GM18511 (cell line): ENCODE results near the gene FAM168A.

ENCODE experiments used
- ATAC-seq: cut with Tn5 transposase; IDR thresholded peaks from one replicate; pipeline ENCODE4 v1.9.1; 2021; ENCODE audit warnings: mild to moderate bottlenecking, moderate library complexity; ENCODE audit not compliant: unreplicated experiment

The FAM168A gene, protein sequence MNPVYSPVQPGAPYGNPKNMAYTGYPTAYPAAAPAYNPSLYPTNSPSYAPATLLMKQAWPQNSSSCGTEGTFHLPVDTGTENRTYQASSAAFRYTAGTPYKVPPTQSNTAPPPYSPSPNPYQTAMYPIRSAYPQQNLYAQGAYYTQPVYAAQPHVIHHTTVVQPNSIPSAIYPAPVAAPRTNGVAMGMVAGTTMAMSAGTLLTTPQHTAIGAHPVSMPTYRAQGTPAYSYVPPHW

DNA sequence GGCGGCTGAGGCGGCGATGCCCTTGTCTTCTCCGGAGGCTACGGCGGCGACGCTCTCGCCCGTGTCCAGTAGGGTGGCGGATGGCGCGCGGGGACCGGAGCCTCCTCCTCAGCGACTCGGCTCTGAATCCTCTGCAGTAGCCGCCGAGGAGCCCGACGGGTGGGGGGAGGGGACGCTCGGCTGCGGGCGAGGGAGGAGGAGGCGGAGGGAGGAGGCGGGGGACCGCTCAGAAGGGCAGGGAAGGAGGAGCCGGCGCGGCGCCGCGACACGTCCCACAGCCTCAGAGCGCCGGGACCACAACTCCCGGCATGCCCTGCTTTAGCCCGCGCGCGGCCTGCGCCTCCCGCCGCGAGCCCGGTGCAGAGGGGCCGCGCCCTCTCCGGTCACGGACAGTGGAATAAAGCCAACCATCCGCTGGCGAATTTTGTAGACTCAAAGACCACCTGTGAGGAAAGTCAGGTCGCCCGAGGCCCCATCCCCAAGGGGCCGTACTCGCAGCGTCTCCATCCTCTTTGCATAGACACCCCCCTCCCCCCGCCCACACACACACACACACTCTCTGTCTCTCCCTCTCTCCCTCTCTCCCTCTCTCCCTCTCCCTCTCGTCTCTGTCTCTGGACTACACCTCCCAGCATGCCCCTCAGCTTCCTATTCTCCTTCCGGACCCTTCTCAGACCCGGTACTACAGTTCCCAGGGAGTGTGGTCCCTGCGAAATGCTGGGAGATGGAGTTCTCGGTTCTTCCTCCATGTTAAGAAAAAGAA, at the start of gene FAM168A:
FAM168A (minus strand) TSS at position 157 of the 763 bp plus-strand sequence. CDS start 129,638 bp downstream, outside the sequence.
- peak; percentile 92 for ATAC-seq

DNA sequence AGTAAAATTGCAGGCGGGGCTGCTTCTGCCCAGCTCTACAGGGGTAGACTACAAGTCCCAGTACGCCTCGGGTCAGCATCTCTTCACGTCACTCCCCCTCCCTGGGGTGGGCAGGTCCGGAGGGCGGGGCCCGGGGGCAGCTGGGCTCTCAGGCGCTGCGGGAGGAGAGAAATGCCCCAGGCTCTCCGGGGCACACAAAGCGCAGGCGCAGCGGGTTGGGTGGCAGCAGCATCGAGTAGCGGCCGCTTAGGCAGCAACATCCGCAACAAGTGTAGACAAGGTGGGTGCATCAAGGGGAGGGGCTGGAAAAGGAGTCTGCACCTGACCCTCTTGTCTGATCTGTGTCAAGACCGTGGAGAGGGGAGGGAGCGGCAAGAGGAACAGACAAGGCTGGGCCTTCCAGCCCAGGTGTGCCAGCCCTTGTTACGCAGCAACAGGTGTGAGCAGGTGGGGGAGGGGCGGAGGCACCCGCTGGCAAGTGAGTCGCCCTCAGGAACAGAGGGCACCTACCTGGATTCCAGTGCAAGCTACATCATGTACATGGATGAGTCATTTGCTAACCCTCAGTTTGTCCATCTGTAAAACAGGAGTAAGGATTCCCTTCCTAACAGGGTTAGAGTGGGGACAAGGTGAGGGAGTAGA, 49.7 kb upstream of the FAM168A start:
- peak; percentile 93 for ATAC-seq

DNA sequence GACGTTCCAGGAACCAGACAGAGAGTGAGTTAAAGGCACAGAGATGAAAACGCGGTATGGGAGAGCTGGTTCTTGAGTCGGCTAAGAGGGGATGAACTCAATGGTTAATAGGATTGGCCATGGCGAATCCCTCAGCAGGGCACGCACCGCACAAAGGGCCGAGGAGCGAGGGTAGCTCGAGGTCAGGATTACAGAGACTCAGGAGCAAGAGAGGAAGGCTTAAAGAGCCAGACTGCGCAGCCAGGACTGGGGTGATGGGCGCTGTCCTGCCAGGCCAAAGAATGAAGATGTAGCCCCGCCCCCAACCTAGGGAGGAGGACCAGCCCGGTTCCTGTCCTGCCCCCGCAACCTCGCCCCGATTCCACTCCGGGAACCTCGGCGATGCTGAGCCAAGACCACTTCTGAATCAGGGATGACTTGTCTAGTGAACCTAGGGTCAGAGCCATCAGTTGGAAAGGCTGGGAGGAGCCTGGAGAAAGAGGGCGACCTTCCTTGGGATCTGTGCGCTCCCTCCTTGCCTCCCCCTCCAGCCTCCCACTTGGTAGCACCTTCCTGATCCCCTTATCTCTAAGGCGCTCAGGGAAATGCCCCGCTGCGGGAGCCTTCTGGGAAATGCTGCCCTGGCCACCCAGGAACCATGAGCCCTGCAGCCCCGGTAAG, 48.2 kb upstream of the FAM168A start, which contains the start of gene PLEKHB1:
PLEKHB1 (plus strand) TSS at position 610 of the 660 bp plus-strand sequence; CDS start at position 638, 28 bp downstream.
- ATAC-seq: no peak

DNA sequence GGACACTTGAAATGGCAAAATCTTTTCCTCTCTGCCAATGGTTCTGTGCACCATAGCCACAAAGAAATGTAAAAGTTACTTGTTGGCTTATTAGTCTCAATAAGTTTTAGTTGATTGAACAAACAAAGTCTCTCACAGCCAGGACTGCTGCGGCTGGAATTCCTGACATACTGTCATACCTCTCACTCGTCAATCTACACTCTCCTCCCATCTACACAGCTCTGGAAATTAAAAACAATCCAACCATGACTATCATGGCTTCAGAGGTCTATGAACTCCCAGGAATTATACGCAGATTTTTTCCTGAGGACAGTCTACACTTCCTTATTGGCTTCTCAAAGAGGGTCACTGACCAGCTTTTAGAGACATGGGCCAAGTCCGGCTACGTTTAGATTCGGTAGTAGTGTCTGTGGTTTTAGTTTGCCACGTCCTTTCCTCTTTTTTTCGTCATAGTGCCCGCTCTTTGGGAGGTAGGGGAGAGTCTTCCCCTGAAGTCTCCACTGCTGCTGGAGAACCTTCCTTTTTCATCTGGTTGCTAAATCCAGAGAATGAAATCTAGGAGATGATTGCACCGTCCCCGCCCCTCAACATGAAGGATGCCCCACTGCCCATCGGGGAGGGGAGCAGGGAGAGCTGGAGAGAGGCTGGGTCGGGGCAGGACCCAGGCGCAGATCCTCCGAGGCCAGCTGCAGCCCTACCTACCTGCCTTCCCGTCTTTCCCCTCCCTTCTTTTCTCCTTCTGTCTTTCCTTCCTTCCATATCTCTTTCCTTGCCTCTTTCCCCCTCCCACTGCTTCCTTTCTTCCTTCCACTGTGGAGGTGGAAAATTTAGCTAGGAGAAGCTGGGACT, 47.4 kb upstream of the FAM168A start:
- ATAC-seq: no peak

DNA sequence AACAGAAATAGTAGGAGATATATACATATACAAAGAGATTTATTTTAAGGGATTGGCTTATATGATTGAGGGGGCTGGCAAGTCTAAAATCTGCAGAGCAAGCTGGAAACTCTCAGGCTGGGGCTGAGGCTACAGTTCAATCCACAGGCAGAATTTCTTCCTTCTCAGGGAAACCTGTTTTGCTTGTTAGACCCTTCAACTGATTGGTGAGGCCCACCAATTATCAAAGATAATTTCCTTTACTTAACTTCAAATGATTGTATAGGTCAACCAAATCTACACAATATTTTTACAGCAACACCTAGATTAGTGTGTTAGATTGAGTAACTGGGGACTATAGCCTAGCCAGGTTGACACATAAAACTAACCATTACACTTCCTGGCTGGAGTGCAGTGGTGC, 43.8 kb upstream of the FAM168A start:
- no peak for ATAC-seq

DNA sequence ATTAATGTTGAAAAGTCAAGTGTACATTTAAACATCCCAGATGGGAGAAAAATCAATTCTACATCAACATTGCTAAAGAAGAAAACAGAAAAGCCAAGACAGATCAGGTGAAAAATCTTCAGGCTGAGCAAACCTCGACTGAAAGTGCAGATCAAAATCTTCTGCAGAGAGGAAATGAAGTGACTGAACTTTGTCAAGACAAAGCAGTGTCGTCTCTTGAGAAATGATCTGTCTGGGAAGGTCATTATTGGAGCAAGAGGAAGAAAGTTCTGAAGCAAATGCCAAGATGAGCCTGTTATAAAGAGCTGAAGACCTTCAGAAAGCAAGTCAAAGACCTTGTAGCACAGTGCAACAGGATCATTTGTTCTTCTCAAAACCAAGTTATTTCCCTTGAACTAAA, 42.7 kb upstream of the FAM168A start:
- ATAC-seq: no peak

DNA sequence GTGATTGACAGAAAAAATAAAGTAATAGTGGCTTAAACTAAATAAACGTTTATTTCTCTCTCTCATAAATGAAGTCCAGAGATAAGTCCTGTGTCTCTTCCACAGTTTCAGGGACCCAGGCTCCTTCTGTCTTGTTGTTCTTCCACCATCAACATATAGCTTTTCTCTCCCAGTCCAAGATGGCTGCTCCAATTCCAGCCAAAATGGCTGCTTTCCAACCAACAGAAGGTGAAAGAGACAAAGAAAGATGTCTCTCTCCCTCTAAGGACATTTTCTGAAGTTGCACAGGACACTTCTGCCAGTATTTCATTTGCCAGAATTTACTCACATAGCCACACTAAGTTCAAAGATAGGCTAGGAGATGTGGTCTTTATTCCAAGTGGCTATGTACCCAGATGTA, 39.1 kb upstream of the FAM168A start:
- ATAC-seq: no peak

DNA sequence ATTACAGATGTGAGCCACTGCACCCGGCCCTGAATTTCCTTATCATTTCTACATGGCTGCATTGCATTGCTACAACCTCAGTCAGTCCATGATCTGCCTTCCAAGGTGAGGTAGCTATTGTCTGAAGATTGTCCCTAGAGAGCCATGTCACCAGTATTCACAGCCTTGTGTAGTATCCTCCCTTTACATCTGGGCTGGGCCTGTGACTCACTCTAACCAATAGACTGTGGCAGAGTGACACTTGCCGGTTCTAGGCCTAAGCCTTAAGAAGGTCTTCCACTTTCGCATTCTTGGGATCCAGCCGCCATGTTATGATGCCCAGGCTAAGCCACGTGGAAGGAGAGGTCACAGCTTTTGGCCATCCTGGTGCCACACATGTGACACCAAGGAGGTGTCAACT, 38.3 kb upstream of the FAM168A start:
- ATAC-seq: no peak

DNA sequence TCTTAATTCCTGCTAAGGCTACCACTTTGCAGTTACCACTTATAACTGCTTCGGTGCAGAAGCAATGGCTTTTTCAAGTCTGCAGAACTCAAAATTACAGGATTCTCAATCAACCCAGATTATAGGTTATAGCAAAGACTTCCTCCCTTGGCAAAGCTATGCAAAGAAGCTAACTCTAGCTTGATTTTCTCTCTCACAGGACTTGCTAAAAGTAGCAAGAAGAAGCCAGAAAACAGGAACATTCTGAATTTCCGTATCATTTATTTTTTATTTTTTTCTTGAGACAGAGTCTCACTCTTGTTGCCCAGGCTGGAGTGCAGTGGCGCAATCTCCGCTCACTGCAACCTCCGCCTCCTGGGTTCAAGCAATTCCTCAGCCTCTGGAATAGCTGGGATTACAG, 37.8 kb upstream of the FAM168A start:
- ATAC-seq: no peak

DNA sequence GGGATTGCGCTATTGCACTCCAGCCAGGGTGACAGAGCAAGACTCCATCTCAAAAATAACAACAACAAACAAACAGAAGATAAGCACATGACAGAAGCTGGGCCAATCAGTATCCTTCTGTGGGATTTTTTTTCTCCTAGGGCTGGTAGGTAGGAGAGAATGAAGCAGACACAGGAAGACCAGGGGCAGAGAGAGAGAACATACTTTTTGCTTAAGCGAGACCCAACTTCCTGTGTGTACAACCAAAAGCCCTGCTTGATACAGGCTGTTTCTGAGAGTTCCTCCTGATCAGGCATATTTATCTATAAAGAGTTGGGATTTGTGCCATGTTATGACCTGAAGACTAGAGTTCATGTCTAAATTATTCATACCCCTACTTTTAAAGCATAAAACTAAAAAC, 36.1 kb upstream of the FAM168A start:
- ATAC-seq: no peak

DNA sequence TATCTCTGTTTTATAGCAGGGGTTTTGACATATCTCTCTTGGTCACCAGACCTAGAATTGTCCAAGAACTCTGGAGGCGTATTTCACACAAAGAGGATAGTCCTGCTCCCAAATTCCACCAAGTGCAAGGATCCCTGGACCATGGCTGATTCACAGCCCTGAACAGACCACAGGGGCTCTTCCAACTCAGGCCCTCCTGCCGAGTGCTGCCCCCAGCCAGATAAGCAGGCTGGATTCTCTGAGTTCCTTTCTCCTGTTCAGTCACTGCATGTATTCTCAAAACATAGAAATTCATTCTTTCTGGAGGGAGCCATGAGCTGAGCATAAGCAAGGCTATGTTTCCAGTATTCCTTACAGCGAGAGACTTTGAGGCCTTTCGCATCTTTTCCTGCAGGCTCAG, 35.1 kb upstream of the FAM168A start:
- no peak for ATAC-seq

DNA sequence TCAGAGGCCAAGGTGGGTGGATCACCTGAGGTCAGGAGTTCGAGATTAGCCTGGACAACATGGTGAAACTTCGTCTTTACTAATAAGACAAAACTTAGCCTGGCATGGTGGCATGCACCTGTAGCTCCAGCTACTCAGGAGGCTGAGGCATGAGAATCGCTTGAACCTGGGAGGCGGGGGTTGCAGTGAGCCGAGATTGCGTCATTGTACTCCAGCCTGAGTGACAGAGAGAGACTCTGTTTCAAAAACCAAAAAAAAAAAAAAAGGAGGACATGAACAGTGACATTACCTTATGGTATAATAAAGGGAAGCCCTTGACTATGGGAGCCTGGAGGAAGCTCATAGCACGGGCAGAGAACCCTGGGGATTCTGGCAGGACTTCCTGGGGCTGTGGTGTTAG, 32.0 kb upstream of the FAM168A start:
- no peak for ATAC-seq

DNA sequence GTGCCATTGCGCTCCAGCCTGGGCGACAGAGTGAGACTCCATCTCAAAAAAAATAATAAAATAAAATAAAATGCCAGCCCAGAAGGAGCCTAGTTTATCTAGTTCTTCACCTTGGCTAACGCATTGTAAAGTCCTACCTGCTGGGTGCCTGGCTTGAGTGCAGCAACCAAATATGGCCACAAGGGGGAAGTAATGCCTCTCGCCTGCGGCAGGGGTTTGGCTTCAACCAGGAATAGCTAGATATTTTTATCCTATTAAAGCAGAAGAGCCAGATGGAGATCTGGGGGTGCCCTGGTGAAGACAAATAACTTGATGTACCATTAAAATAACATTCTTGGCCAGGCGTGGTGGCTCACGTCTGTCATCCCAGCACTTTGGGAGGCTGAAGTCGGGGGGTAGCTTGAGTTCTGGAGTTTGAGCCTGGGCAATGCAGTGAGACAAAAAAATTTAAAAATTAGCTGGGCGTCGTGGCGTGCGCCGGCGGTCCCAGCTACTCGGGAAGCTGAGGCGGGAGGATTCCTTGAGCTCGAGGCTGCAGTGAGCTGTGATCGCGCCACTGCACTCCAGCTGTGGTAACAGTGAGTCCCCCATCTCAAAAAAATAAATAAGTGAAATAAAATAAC, 27.9 kb upstream of the FAM168A start:
- no peak for ATAC-seq

DNA sequence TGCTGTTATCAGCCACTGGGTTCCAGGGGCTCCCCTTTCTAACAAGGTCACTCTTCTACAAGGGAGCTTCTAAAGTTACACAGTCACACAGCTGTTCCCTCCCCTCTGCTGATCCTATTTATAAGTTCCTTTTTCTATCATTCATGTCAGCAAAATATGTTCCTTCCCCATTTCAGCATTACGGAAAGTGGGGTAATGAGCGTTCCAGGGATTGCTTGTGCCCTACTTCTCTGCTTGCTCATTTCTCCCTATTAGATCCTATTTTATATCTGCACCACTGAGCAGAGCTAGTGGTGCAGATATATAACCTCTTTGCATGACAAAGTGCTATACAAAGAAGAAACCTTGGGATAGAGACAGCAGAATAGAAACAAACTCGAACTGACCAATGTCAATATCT, 25.8 kb upstream of the FAM168A start:
- no peak for ATAC-seq

DNA sequence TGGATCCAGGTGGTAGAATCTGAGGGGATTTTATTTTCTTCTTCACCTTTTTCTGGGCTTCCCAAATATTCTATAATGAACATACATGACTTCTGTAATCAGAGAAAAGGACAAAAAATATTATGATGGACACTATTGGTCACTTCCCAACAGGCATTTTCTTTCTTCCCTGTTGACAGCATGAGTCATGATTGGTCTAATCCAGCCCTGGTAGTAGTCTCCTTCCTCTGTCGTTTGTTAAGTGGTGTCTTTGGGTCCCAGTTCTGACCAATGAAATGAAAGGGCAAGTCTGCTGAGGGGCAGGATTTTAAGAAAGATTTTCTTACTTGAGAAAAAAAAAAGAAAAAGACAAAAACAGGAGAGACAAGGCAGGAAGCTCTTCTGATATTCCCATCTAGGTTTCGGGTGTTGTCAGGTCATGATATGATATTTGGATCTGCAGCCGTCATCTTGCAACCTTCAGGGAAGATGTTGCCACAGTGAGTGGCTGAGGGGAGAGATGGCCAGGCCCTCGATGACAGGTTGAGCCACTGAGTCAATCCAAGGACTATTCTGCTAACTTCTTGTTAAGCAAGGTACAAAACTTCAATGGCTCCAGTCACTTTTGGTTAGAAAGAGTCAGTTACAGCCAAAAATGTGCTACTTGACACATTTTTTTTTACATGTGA, 25.1 kb upstream of the FAM168A start:
- no peak for ATAC-seq

DNA sequence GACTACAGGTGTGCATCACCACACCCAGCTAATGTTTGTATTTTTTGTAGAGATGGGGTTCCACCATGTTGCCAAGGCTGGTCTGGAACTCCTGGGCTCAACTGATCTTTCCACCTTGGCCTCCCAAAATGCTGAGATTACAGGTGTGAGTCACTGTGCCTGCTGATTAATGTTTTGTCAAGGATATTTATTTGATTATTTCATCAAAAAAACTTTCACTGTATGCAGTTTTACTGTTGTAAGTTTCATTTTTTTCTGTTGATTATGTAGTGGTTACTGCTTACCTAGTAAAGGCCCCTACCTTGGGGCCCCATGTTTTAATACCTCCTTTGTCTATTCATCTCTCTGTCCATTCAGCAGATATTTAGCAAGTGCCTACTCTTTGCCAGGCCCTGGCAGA, 16.7 kb upstream of the FAM168A start:
- no peak for ATAC-seq

DNA sequence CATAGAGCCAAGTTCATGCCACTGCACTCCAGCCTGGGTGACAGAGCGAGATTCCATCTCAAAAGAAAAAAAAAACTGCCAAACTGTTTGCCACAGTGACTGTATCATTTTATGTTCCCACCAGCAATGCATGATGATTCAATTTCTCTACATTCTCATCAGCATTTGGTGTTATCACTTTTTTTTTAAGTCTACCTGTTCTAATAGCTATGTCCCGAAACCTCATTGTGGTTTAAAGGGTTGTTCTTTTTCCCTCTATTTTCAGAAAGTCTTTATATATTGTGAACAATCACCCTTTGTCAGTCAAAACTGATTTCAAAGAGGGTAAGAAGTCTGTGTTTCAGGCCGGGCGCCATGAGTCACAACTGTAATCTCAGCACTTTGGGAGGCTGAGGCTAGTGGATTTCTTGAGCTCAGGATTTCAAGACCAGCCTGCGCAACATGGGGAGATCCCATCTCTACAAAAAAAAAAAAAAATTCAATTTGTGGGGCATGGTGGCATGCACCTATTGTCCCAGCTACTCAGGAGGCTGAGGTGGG, 14.8 kb upstream of the FAM168A start:
- ATAC-seq: no peak

DNA sequence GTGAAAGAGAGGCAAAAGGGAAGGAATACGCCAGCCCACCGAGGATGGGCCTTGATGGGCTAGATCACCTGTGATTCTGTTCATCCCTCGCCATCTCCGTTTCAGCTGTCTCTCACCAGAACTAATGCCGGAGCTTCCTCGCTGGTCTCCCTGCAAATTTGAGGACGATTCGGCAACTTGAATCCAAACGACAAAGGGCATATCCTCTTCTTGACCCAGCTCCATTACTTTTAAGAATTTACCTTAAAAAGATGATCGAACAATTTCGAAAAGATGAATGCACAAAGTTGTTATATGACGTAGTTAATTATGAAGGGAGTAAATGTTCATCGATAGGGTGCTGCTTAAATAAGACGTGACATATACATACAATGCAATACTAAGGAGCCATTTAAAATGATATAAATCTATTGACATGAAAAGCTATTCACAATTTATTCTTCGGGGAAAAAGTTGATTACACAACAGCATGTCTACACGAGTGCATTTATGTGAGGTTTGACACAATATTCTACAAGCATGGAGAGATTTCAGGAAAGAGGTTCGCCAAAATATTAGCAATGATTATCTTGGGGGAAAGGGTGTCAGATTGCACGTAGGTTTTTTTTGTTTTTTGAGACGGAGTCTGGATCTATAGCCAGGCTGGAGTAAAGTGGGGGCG, 937 bp upstream of the FAM168A start:
- peak; percentile 19 for ATAC-seq
